HUES48 (cell line): ENCODE measurements around the gene EZR.

Source experiments
- H3K27ac ChIP-seq: one replicate; pipeline ENCODE4 v1.7.0; 2013; ENCODE audit warnings: low read depth, low read length, inconsistent platforms
- H3K27me3 ChIP-seq: 2 replicates; pipeline ENCODE4 v1.6.1; 2013; ENCODE audit warnings: mild to moderate bottlenecking, low read length; ENCODE audit not compliant: control insufficient read depth, insufficient read depth
- H3K36me3 ChIP-seq: 2 replicates; pipeline ENCODE4 v1.6.1; 2013; ENCODE audit warnings: low read length; ENCODE audit not compliant: control insufficient read depth, insufficient read depth
- H3K4me1 ChIP-seq: 2 replicates; pipeline ENCODE4 v1.6.1; 2013; ENCODE audit warnings: mild to moderate bottlenecking, low read length; ENCODE audit not compliant: control insufficient read depth, insufficient read depth
- H3K4me3 ChIP-seq: 2 replicates; pipeline ENCODE4 v1.5.1; 2013; ENCODE audit warnings: mild to moderate bottlenecking, low read depth, low read length
- H3K9ac ChIP-seq: 2 replicates; pipeline ENCODE4 v1.6.1; 2013; ENCODE audit warnings: mild to moderate bottlenecking, low read depth, low read length, moderate library complexity
- H3K9me3 ChIP-seq: 2 replicates; pipeline ENCODE4 v1.6.1; 2013; ENCODE audit warnings: low read length; ENCODE audit not compliant: control insufficient read depth, insufficient read depth

Gene EZR

GRCh38 chr6:158771399-158772152, 47.6 kb downstream of the EZR start:
- Histone ChIP-seq H3K36me3 (peaks cover 100% of the 10 kb centered on the region), H3K9ac (no peak overlapping the region), H3K27ac (no peak overlapping the region), H3K9me3 (no peaks in the 10 kb centered on the region), H3K4me1 (no peaks in the 10 kb centered on the region), H3K27me3 (no peaks in the 10 kb centered on the region), H3K4me3 (no peak overlapping the region)

- no peak overlapping the region for H3K4me3 ChIP-seq
- H3K36me3 ChIP-seq, result peaks cover 100% of the 10 kb centered on the region
- no peaks in the 10 kb centered on the region for H3K27me3 ChIP-seq
- H3K27ac ChIP-seq, result no peak overlapping the region
- H3K4me1 ChIP-seq, result no peaks in the 10 kb centered on the region
- H3K9ac ChIP-seq, result no peak overlapping the region
- H3K9me3 ChIP-seq, result no peaks in the 10 kb centered on the region
Measured at GRCh38 chr6:158770533-158771330, 48.4 kb downstream of the EZR start.

- H3K9ac ChIP-seq, result no peak overlapping the region
- no peaks in the 10 kb centered on the region for H3K9me3 ChIP-seq
- peak overlapping the region; percentile 29 for H3K27ac ChIP-seq
- no peak overlapping the region for H3K4me3 ChIP-seq
- peaks cover 100% of the 10 kb centered on the region for H3K36me3 ChIP-seq
- H3K27me3 ChIP-seq, result no peaks in the 10 kb centered on the region
- H3K4me1 ChIP-seq, result no peaks in the 10 kb centered on the region
Measured at GRCh38 chr6:158769771-158770432, 49.3 kb downstream of the EZR start.

GRCh38 chr6:158769234-158769770, 49.9 kb downstream of the EZR start:
- Histone ChIP-seq H3K9me3 (no peaks in the 10 kb centered on the region), H3K27me3 (no peaks in the 10 kb centered on the region), H3K27ac (no peak overlapping the region), H3K4me1 (no peaks in the 10 kb centered on the region), H3K9ac (no peak overlapping the region), H3K4me3 (no peak overlapping the region), H3K36me3 (peaks cover 99% of the 10 kb centered on the region)

- no peak overlapping the region for H3K27ac ChIP-seq
- no peak overlapping the region for H3K9ac ChIP-seq
- no peaks in the 10 kb centered on the region for H3K9me3 ChIP-seq
- H3K4me1 ChIP-seq, result no peaks in the 10 kb centered on the region
- no peaks in the 10 kb centered on the region for H3K27me3 ChIP-seq
- H3K4me3 ChIP-seq, result no peak overlapping the region
- peaks cover 94% of the 10 kb centered on the region for H3K36me3 ChIP-seq
Measured at GRCh38 chr6:158768436-158768835, 50.7 kb downstream of the EZR start.

GRCh38 chr6:158767709-158768108, 51.5 kb downstream of the EZR start:
- H3K4me1 ChIP-seq, result no peaks in the 10 kb centered on the region
- H3K27me3 ChIP-seq, result no peaks in the 10 kb centered on the region
- H3K9ac ChIP-seq, result no peak overlapping the region
- H3K36me3 ChIP-seq, result peaks cover 86% of the 10 kb centered on the region
- no peak overlapping the region for H3K27ac ChIP-seq
- no peaks in the 10 kb centered on the region for H3K9me3 ChIP-seq
- H3K4me3 ChIP-seq, result no peak overlapping the region

- no peaks in the 10 kb centered on the region for H3K27me3 ChIP-seq
- no peak overlapping the region for H3K9ac ChIP-seq
- no peaks in the 10 kb centered on the region for H3K9me3 ChIP-seq
- H3K36me3 ChIP-seq, result peaks cover 78% of the 10 kb centered on the region
- no peak overlapping the region for H3K27ac ChIP-seq
- H3K4me1 ChIP-seq, result no peaks in the 10 kb centered on the region
- no peak overlapping the region for H3K4me3 ChIP-seq
Measured at GRCh38 chr6:158766621-158767455, 52.3 kb downstream of the EZR start.

GRCh38 chr6:158765499-158766068, 53.6 kb downstream of the EZR start:
- H3K4me1 ChIP-seq, result no peaks in the 10 kb centered on the region
- H3K9me3 ChIP-seq, result no peaks in the 10 kb centered on the region
- no peak overlapping the region for H3K4me3 ChIP-seq
- H3K36me3 ChIP-seq, result peaks cover 65% of the 10 kb centered on the region
- H3K9ac ChIP-seq, result no peak overlapping the region
- H3K27ac ChIP-seq, result no peak overlapping the region
- no peaks in the 10 kb centered on the region for H3K27me3 ChIP-seq

GRCh38 chr6:158764926-158765325, 54.2 kb downstream of the EZR start:
- no peak overlapping the region for H3K4me3 ChIP-seq
- no peaks in the 10 kb centered on the region for H3K9me3 ChIP-seq
- H3K36me3 ChIP-seq, result peaks cover 59% of the 10 kb centered on the region
- H3K4me1 ChIP-seq, result no peaks in the 10 kb centered on the region
- H3K27ac ChIP-seq, result no peak overlapping the region
- no peak overlapping the region for H3K9ac ChIP-seq
- no peaks in the 10 kb centered on the region for H3K27me3 ChIP-seq

- H3K4me1 ChIP-seq, result no peaks in the 10 kb centered on the region
- no peak overlapping the region for H3K4me3 ChIP-seq
- H3K9me3 ChIP-seq, result no peaks in the 10 kb centered on the region
- no peaks in the 10 kb centered on the region for H3K27me3 ChIP-seq
- peak overlapping the region; percentile 15 for H3K27ac ChIP-seq
- no peak overlapping the region for H3K9ac ChIP-seq
- H3K36me3 ChIP-seq, result peaks cover 52% of the 10 kb centered on the region
Measured at GRCh38 chr6:158764183-158764849, 54.9 kb downstream of the EZR start.
